HEK293 (cell line): ENCODE results near the gene RASSF3.

ENCODE experiments used
- FEZF1 ChIP-seq: fragments of 450-650 bp; formaldehyde crosslinking; IDR thresholded peaks from 2 replicates; pipeline ENCODE4 v1.5.1; 2016; ENCODE audit warnings: missing biosample characterization, missing genetic modification characterization
- HOXC10 ChIP-seq: sonication (generic); formaldehyde crosslinking; IDR thresholded peaks from 2 replicates; pipeline ENCODE4 v1.8.1; 2023; ENCODE audit warnings: mild to moderate bottlenecking, missing genetic modification reagents
- KLF7 ChIP-seq: fragments of 450-650 bp; formaldehyde crosslinking; IDR thresholded peaks from 2 replicates; pipeline ENCODE4 v1.5.1; 2016; ENCODE audit warnings: missing biosample characterization, missing genetic modification characterization, borderline replicate concordance
- OSR2 ChIP-seq: fragments of 450-650 bp; formaldehyde crosslinking; IDR thresholded peaks from 2 replicates; pipeline ENCODE4 v1.5.1; 2016; ENCODE audit warnings: missing biosample characterization, missing genetic modification characterization
- OVOL3 ChIP-seq: fragments of 450-650 bp; formaldehyde crosslinking; IDR thresholded peaks from 2 replicates; pipeline ENCODE4 v1.5.1; 2016; ENCODE audit warnings: missing biosample characterization, missing genetic modification characterization
- SCRT2 ChIP-seq: fragments of 450-650 bp; formaldehyde crosslinking; IDR thresholded peaks from 2 replicates; pipeline ENCODE4 v1.5.1; 2016; ENCODE audit warnings: missing biosample characterization, missing genetic modification characterization
- SP7 ChIP-seq: fragments of 450-650 bp; formaldehyde crosslinking; IDR thresholded peaks from 2 replicates; pipeline ENCODE4 v1.5.1; 2016; ENCODE audit warnings: missing biosample characterization, missing genetic modification characterization
- TCF7L2 ChIP-seq: IDR thresholded peaks from 2 replicates; pipeline ENCODE4 v1.6.1; 2011; ENCODE audit warnings: low read depth, mild to moderate bottlenecking, inconsistent platforms, low read length, moderate library complexity, borderline replicate concordance
- YY1 ChIP-seq: fragments of 450-650 bp; formaldehyde crosslinking; IDR thresholded peaks from 2 replicates; pipeline ENCODE4 v1.5.1; 2018; ENCODE audit warnings: missing biosample characterization, missing genetic modification characterization
- ZBTB20 ChIP-seq: fragments of 450-650 bp; formaldehyde crosslinking; IDR thresholded peaks from 2 replicates; pipeline ENCODE4 v1.5.1; 2016; ENCODE audit warnings: missing biosample characterization, missing genetic modification characterization
- ZBTB48 ChIP-seq: fragments of 450-650 bp; formaldehyde crosslinking; IDR thresholded peaks from 2 replicates; pipeline ENCODE4 v1.5.1; 2016; ENCODE audit warnings: missing biosample characterization, missing genetic modification characterization
- ZFP37 ChIP-seq: fragments of 450-650 bp; formaldehyde crosslinking; IDR thresholded peaks from 2 replicates; pipeline ENCODE4 v1.5.1; 2016; ENCODE audit warnings: missing biosample characterization, missing genetic modification characterization
- ZIC2 ChIP-seq: fragments of 450-650 bp; formaldehyde crosslinking; IDR thresholded peaks from 2 replicates; pipeline ENCODE4 v1.5.1; 2016; ENCODE audit warnings: missing biosample characterization, missing genetic modification characterization
- ZNF132 ChIP-seq: fragments of 450-650 bp; formaldehyde crosslinking; IDR thresholded peaks from 2 replicates; pipeline ENCODE4 v1.5.1; 2017; ENCODE audit warnings: missing biosample characterization, missing genetic modification characterization, borderline replicate concordance
- ZNF248 ChIP-seq: fragments of 450-650 bp; formaldehyde crosslinking; IDR thresholded peaks from 2 replicates; pipeline ENCODE4 v1.5.1; 2017; ENCODE audit warnings: missing biosample characterization, missing genetic modification characterization
- ZNF335 ChIP-seq: fragments of 450-650 bp; formaldehyde crosslinking; conservative IDR thresholded peaks from 2 replicates; pipeline ENCODE4 v1.5.1; 2016; ENCODE audit warnings: missing biosample characterization, missing genetic modification characterization
- ZNF48 ChIP-seq: fragments of 450-650 bp; formaldehyde crosslinking; IDR thresholded peaks from 2 replicates; pipeline ENCODE4 v1.5.1; 2016; ENCODE audit warnings: missing biosample characterization, missing genetic modification characterization
- ZNF548 ChIP-seq: fragments of 450-650 bp; formaldehyde crosslinking; IDR thresholded peaks from 2 replicates; pipeline ENCODE4 v1.5.1; 2016; ENCODE audit warnings: missing biosample characterization, missing genetic modification characterization
- ZNF560 ChIP-seq: fragments of 450-650 bp; formaldehyde crosslinking; IDR thresholded peaks from 2 replicates; pipeline ENCODE4 v1.5.1; 2017; ENCODE audit warnings: missing biosample characterization, missing genetic modification characterization, borderline replicate concordance
- ZNF571 ChIP-seq: fragments of 450-650 bp; formaldehyde crosslinking; IDR thresholded peaks from 2 replicates; pipeline ENCODE4 v1.5.0; 2017; ENCODE audit warnings: missing biosample characterization, missing genetic modification characterization
- ZNF626 ChIP-seq: fragments of 450-650 bp; sonication (Bioruptor Pico); formaldehyde crosslinking; IDR thresholded peaks from 2 replicates; pipeline ENCODE4 v1.5.1; 2018; ENCODE audit warnings: missing biosample characterization, missing genetic modification characterization, inconsistent platforms
- ZNF76 ChIP-seq: fragments of 450-650 bp; formaldehyde crosslinking; IDR thresholded peaks from 2 replicates; pipeline ENCODE4; 2016; ENCODE audit warnings: low read depth, missing biosample characterization, missing genetic modification characterization, borderline replicate concordance
- ZSCAN16 ChIP-seq: fragments of 450-650 bp; formaldehyde crosslinking; IDR thresholded peaks from 2 replicates; pipeline ENCODE4 v1.5.1; 2016; ENCODE audit warnings: missing biosample characterization, missing genetic modification characterization
- ZXDB ChIP-seq: fragments of 450-650 bp; formaldehyde crosslinking; IDR thresholded peaks from 2 replicates; pipeline ENCODE4 v1.5.1; 2016; ENCODE audit warnings: missing biosample characterization, missing genetic modification characterization
- TF ChIP-seq, protein P1 (sequence below): fragments of 450-650 bp; formaldehyde crosslinking; IDR thresholded peaks from 2 replicates; pipeline ENCODE4 v1.5.1; 2016; ENCODE audit warnings: missing biosample characterization, missing genetic modification characterization
- TF ChIP-seq, protein P2 (sequence below): fragments of 450-650 bp; formaldehyde crosslinking; IDR thresholded peaks from 2 replicates; pipeline ENCODE4 v1.5.1; 2016; ENCODE audit warnings: missing biosample characterization, missing genetic modification characterization
- TF ChIP-seq, protein P3 (sequence below): fragments of 450-650 bp; formaldehyde crosslinking; IDR thresholded peaks from 2 replicates; pipeline ENCODE4 v1.5.1; 2017; ENCODE audit warnings: missing biosample characterization, missing genetic modification characterization
- TF ChIP-seq, protein P4 (sequence below): fragments of 450-650 bp; formaldehyde crosslinking; IDR thresholded peaks from 2 replicates; pipeline ENCODE4; 2016; ENCODE audit warnings: missing biosample characterization, missing genetic modification characterization
- TF ChIP-seq, protein P5 (sequence below): fragments of 450-650 bp; formaldehyde crosslinking; optimal IDR thresholded peaks from 2 replicates; pipeline ENCODE3; 2016; ENCODE audit warnings: missing biosample characterization, mild to moderate bottlenecking, missing genetic modification characterization
- TF ChIP-seq, protein P6 (sequence below): fragments of 450-650 bp; formaldehyde crosslinking; IDR thresholded peaks from 2 replicates; pipeline ENCODE4 v1.5.1; 2016; ENCODE audit warnings: missing biosample characterization, missing genetic modification characterization

RASSF3 gene

DNA sequence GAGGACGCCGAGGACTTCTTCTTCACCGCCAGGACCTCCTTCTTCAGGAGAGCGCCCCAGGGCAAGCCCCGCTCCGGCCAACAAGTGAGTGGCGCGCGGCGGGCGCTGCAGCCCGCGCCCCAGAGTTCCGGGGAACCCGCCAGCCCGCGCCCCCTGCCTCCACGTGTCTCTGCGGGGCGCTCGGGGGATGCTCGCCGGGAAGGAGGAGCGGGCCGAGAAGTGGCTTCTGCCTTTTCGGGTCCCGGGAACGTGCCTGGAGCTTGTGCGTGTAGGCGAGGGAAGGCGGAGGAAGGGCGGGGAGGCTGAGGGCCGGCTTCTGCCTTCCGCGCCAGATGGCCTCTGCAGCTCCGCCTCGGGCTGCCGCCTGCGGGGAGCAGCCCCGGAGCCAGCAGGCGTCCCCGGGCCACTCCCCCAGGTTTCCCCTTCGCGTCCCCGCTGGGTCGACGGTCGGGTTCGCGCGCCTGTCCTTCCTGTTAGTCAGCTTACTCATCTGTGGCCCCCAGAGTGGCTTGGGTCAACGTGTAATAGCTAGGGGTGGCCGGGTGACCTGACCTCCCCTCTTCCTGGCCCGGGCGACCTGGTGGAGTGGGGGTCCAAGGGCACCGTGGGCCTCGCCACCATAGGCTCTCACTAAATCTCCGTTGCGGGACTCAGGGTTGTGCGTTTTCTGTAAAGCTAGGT, 505 bp downstream of the RASSF3 start (continued):
- TF ChIP-seq ZBTB48 (tag by site-specific recombination), result peak; percentile 25; the same call in 1 of the 2 replicates
- TF ChIP-seq ZNF571 (tag by site-specific recombination), result no peak
- TF ChIP-seq ZNF248 (tag by site-specific recombination), result no peak
- TF ChIP-seq ZNF48 (tag by site-specific recombination), result no peak
- peak; percentile 79; the same call in 1 of the 2 replicates for TF ChIP-seq SP7 (tag by site-specific recombination)
- TF ChIP-seq, protein P1, sequence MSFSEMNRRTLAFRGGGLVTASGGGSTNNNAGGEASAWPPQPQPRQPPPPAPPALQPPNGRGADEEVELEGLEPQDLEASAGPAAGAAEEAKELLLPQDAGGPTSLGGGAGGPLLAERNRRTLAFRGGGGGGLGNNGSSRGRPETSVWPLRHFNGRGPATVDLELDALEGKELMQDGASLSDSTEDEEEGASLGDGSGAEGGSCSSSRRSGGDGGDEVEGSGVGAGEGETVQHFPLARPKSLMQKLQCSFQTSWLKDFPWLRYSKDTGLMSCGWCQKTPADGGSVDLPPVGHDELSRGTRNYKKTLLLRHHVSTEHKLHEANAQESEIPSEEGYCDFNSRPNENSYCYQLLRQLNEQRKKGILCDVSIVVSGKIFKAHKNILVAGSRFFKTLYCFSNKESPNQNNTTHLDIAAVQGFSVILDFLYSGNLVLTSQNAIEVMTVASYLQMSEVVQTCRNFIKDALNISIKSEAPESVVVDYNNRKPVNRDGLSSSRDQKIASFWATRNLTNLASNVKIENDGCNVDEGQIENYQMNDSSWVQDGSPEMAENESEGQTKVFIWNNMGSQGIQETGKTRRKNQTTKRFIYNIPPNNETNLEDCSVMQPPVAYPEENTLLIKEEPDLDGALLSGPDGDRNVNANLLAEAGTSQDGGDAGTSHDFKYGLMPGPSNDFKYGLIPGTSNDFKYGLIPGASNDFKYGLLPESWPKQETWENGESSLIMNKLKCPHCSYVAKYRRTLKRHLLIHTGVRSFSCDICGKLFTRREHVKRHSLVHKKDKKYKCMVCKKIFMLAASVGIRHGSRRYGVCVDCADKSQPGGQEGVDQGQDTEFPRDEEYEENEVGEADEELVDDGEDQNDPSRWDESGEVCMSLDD (tag by site-specific recombination), result peak; percentile 63
- no peak for TF ChIP-seq OVOL3 (tag by site-specific recombination)
- 0 out of 2 replicates have a peak, but pooled peaks have one; percentile 30 for TF ChIP-seq YY1
- TF ChIP-seq, protein P2, sequence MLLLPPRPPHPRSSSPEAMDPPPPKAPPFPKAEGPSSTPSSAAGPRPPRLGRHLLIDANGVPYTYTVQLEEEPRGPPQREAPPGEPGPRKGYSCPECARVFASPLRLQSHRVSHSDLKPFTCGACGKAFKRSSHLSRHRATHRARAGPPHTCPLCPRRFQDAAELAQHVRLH (tag by site-specific recombination), result no peak
- TF ChIP-seq TCF7L2, result no peak
- no peak for TF ChIP-seq ZSCAN16 (tag by site-specific recombination)
- TF ChIP-seq ZNF626 (tag by site-specific recombination), result no peak
- TF ChIP-seq ZXDB (tag by site-specific recombination), result peak; percentile 50
- peak; percentile 28; the same call in 1 of the 2 replicates for TF ChIP-seq OSR2
- TF ChIP-seq, protein P3, sequence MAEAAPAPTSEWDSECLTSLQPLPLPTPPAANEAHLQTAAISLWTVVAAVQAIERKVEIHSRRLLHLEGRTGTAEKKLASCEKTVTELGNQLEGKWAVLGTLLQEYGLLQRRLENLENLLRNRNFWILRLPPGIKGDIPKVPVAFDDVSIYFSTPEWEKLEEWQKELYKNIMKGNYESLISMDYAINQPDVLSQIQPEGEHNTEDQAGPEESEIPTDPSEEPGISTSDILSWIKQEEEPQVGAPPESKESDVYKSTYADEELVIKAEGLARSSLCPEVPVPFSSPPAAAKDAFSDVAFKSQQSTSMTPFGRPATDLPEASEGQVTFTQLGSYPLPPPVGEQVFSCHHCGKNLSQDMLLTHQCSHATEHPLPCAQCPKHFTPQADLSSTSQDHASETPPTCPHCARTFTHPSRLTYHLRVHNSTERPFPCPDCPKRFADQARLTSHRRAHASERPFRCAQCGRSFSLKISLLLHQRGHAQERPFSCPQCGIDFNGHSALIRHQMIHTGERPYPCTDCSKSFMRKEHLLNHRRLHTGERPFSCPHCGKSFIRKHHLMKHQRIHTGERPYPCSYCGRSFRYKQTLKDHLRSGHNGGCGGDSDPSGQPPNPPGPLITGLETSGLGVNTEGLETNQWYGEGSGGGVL (tag by site-specific recombination), result peak; percentile 35
- TF ChIP-seq FEZF1, result peak; percentile 55; the same call in 1 of the 2 replicates
- TF ChIP-seq, protein P4, sequence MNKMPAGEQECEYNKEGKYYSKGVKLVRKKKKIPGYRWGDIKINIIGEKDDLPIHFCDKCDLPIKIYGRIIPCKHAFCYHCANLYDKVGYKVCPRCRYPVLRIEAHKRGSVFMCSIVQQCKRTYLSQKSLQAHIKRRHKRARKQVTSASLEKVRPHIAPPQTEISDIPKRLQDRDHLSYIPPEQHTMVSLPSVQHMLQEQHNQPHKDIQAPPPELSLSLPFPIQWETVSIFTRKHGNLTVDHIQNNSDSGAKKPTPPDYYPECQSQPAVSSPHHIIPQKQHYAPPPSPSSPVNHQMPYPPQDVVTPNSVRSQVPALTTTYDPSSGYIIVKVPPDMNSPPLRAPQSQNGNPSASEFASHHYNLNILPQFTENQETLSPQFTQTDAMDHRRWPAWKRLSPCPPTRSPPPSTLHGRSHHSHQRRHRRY (tag by site-specific recombination), result no peak
- TF ChIP-seq HOXC10, result no peak
- peak; percentile 94 for TF ChIP-seq ZIC2 (tag by site-specific recombination)
- peak; percentile 92 for TF ChIP-seq ZNF335 (tag by site-specific recombination)
- peak; percentile 95 for TF ChIP-seq ZBTB20 (tag by site-specific recombination)
- TF ChIP-seq ZNF76 (tag by site-specific recombination), result peak; percentile 31; the same call in 1 of the 2 replicates
- TF ChIP-seq ZNF560 (tag by site-specific recombination), result no peak
- TF ChIP-seq, protein P5, sequence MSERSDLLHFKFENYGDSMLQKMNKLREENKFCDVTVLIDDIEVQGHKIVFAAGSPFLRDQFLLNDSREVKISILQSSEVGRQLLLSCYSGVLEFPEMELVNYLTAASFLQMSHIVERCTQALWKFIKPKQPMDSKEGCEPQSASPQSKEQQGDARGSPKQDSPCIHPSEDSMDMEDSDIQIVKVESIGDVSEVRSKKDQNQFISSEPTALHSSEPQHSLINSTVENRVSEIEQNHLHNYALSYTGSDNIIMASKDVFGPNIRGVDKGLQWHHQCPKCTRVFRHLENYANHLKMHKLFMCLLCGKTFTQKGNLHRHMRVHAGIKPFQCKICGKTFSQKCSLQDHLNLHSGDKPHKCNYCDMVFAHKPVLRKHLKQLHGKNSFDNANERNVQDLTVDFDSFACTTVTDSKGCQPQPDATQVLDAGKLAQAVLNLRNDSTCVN (tag by site-specific recombination), result peak; percentile 94
- no peak for TF ChIP-seq ZNF548 (tag by site-specific recombination)
- TF ChIP-seq, protein P6, sequence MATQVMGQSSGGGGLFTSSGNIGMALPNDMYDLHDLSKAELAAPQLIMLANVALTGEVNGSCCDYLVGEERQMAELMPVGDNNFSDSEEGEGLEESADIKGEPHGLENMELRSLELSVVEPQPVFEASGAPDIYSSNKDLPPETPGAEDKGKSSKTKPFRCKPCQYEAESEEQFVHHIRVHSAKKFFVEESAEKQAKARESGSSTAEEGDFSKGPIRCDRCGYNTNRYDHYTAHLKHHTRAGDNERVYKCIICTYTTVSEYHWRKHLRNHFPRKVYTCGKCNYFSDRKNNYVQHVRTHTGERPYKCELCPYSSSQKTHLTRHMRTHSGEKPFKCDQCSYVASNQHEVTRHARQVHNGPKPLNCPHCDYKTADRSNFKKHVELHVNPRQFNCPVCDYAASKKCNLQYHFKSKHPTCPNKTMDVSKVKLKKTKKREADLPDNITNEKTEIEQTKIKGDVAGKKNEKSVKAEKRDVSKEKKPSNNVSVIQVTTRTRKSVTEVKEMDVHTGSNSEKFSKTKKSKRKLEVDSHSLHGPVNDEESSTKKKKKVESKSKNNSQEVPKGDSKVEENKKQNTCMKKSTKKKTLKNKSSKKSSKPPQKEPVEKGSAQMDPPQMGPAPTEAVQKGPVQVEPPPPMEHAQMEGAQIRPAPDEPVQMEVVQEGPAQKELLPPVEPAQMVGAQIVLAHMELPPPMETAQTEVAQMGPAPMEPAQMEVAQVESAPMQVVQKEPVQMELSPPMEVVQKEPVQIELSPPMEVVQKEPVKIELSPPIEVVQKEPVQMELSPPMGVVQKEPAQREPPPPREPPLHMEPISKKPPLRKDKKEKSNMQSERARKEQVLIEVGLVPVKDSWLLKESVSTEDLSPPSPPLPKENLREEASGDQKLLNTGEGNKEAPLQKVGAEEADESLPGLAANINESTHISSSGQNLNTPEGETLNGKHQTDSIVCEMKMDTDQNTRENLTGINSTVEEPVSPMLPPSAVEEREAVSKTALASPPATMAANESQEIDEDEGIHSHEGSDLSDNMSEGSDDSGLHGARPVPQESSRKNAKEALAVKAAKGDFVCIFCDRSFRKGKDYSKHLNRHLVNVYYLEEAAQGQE (tag by site-specific recombination), result 0 out of 2 replicates have a peak, but pooled peaks have one; percentile 22
- peak; percentile 90 for TF ChIP-seq SCRT2
- TF ChIP-seq KLF7, result no peak
- TF ChIP-seq ZFP37 (tag by site-specific recombination), result peak; percentile 69; the same call in 1 of the 2 replicates
- no peak for TF ChIP-seq ZNF132
